Measurements from ENCODE around the gene STARD5. TPM values are rescaled to one million over a fixed set of nuclear protein-coding genes. Genes with fewer than 3 reads are reported as not detected.

Gene STARD5
- polyA plus RNA-seq, 4 donors = 2.9 to 4.6 (median 4.3) TPM

DNA sequence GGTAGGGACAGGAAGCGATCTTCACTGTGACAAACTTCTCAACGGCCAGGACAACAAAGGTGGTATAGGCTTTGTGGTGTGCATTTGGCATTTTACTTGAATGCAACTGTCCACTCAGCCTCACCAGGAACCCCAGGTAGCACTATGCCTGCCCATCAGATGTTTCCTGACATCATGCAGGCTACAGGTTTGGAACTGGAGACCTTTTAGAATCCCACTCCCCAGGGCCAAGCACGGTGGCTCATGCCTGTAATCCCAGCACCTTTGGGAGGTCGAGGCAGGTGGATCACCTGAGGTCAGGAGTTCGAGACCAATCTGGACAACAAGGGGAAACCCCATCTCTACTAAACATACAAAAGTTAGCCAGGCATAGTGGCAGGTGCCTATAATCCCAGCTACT is 9.6 kb downstream of the STARD5 start:
- DNase-seq (ENCODE audit: low read depth in 4 of 4, low spot score in 3 of 4) = no peak

GRCh38 chr15:81313686-81314085 is 10.3 kb downstream of the STARD5 start:
- no peak for DNase-seq (ENCODE audit: low read depth in 4 of 4, low spot score in 3 of 4)

- DNase-seq (ENCODE audit: low read depth in 4 of 4, low spot score in 3 of 4) = no peak
Observed at GRCh38 chr15:81312790-81313543, 11.0 kb downstream of the STARD5 start.

- no peak for DNase-seq (ENCODE audit: low read depth in 4 of 4, low spot score in 3 of 4)
Observed at GRCh38 chr15:81311752-81312464, 12.0 kb downstream of the STARD5 start.

GRCh38 chr15:81310480-81310879 is 13.5 kb downstream of the STARD5 start:
- no peak for DNase-seq (ENCODE audit: low read depth in 4 of 4, low spot score in 3 of 4)

DNA sequence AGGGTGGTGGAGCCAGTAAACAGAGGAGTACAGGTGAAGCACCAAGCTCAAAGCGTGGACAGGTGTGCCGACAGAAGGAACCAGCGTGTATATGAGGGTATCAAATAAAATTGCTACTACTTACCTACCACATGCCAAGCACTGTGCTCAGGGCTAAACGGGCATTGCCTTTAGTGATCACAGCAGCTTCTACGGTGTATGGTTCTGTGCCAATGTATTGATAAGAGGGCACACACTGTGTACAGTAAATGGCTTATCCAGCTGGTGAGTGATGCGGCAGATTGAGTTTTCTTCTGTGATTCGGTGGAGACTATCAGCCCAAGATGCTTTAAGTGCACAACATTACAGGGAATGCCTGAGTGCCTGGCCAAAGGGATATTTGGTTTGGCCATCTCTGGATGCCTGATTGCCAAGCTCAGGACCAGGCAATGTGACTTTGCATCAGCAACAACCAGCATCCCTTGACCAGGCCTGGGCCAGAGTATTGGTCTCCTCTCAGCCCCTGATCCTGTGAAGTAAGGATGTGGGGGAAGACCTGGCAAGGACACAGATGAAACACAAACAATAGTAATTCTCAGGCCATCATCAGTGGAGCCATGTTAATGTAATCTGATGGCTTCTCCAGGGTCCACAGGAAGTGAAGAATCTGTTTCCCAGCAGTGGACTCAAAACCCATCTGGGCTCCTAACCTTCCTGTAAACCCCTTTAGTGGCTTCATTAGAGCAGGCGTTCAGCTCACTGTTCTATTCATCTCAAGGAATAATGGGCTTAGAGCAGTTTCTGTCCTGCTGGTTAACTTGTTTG is 14.1 kb downstream of the STARD5 start:
- DNase-seq (ENCODE audit: low read depth in 4 of 4, low spot score in 3 of 4) = no peak

DNA sequence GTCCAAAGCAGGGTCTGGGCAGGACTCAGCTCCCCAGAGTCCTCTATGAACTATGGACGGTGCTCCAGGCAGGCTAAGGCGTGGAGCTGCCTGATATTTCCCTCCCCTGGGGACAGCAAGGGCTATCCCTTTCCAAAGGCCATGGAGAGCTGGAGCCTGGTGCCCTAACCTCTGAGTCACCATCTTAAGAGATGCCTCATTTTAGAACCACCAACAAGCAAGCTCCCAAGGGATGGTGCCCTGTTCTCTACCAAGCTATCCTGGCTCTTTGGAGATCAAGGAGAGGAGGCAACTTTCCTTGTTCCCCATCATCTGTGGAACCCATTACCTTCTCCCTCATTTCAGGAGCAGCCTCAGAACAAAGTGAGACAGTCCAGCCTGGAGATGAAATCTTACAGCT is 15.7 kb downstream of the STARD5 start:
- DNase-seq (ENCODE audit: low read depth in 4 of 4, low spot score in 3 of 4) = no peak

DNA sequence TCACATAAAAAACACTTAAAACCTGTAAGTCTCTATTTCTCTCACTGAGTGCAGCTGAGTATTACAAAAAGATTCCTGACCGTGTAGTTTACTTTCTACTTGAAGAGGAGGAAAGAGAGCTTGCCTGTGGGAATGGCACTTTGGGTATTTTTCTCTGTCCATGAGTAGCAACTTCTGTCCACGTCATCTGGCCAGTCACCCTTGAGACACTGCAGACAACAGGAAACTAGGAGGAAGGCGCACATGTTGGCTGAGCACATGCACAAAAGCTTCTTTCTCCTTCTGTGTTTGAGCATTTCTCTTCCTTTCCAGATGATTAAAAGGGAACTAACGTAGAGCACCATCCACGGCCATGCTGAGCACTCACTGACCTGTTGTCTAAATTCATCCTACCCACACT is 19.7 kb downstream of the STARD5 start:
- DNase-seq (ENCODE audit: low read depth in 4 of 4, low spot score in 3 of 4) = no peak

- no peak for DNase-seq (ENCODE audit: low read depth in 4 of 4, low spot score in 3 of 4)
Observed at GRCh38 chr15:81303244-81304225, 20.4 kb downstream of the STARD5 start.

DNA sequence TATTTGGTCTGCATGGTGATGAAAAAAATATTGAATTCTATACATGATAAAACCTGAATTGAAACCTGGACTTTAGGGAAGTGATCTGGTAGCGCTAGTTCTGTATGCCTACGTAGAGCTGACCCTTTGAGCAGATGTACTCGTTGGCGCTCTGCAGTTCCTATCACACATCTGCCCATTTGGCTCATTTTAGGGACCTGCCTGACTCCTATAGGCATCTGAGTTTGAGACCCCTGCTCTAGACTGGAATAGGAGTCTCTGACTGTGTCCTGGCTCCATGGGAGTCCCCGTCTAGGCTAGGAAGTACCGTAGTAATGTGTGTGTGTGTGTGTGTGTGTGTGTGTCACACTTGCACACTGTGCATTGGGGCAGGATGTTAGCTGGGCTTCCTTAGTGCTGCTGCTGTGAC is 21.2 kb downstream of the STARD5 start:
- no peak for DNase-seq (ENCODE audit: low read depth in 4 of 4, low spot score in 3 of 4)

DNA sequence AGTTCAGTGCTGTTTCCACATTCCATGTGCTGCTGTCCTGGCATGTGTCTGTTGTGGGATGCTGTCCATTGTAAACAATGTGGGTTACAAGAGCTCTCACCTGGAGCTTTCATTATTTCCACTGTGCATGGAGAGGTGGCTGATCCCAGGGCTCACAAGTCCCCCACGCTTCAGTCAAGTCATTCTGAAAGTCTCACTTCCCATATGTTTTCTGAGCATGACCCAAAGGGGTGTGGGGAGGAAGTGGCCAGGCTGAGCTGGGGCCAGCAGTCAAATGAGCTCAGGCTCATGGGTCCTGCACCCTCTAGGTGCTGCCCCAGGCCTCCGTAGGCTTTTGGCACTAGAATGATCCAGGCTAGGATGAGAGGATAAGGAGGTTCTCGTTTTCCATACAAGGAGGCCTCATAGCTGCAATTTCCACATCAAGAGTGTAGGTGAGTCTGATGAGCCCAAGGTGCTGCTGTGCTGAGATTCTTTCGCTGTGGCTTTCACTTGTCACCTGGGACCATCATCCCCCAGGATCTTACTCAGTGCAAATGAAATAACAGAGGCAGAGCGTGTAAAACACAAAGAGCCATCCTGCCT is 22.0 kb downstream of the STARD5 start:
- DNase-seq (ENCODE audit: low read depth in 4 of 4, low spot score in 3 of 4) = no peak

GRCh38 chr15:81301385-81301784 is 22.6 kb downstream of the STARD5 start:
- no peak for DNase-seq (ENCODE audit: low read depth in 4 of 4, low spot score in 3 of 4)

- no peak for DNase-seq (ENCODE audit: low read depth in 4 of 4, low spot score in 3 of 4)
Observed at GRCh38 chr15:81299630-81300273, 24.2 kb downstream of the STARD5 start.

DNA sequence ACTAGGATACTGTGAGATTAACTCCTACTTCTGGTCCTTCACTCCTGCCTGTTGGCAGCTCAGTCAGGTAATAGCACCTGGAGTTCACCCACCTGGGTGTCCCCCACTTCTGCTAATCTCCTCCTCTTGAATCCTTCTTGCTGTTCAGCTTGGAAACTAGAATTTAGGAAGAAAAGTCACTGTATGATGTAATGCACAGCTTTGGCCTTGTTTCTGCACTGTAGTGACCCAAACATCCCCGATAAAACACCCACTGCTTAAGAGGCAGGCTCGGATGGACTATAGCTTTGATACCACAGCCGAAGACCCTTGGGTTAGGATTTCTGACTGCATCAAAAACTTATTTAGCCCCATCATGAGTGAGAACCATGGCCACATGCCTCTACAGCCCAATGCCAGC is 24.8 kb downstream of the STARD5 start:
- no peak for DNase-seq (ENCODE audit: low read depth in 4 of 4, low spot score in 3 of 4)

DNA sequence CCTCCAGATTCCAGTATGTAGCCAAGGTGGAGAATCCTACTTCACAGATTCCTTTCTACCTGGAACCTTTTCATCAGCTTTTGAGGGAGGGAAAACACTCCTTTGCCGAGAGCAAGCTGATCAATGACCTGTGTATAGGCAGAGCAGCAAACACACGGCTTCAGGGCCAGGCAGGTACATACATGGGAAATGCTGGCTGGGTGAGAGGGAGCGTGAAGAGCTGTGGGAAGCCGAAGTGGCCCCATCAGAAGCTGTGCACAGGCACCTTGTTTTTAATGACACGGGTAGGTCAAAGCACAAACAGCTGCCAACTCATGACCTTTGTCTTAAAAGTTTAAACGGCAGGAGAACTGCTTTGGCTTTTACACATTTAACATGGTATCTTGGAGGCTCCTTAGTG is 25.3 kb downstream of the STARD5 start:
- DNase-seq (ENCODE audit: low read depth in 4 of 4, low spot score in 3 of 4) = no peak

GRCh38 chr15:81297603-81298575 is 26.1 kb downstream of the STARD5 start:
- DNase-seq (ENCODE audit: low read depth in 4 of 4, low spot score in 3 of 4) = no peak

GRCh38 chr15:81297147-81297572 is 26.8 kb downstream of the STARD5 start:
- no peak for DNase-seq (ENCODE audit: low read depth in 4 of 4, low spot score in 3 of 4)

DNA sequence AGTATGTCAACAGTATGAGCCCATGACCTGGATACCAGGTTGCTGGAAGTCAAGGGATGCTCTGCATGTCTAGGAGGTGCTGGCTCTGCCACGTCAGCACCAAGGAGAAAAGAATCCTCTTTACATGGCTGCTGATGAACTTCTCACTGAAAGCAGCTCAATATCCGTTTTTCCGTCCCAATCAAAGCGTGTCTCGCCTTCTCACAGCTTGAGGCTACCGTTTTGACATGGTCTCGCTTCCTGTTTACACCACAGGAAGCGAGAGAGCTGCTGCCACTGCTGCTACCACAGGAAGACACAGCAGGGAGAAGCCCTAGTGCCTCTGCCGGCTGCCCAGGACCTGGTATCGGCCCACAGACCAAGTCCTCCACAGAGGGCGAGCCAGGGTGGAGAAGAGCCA is 27.3 kb downstream of the STARD5 start:
- DNase-seq (ENCODE audit: low read depth in 4 of 4, low spot score in 3 of 4) = no peak

Measured in left renal pelvis (tissue), 4 donors.